ENCODE results near the gene CTXN1.

CTXN1 gene

GRCh38 chr19:7903244-7904073 lies 22.5 kb downstream of the CTXN1 start, which contains the start of gene MAP2K7 (continued):
- TF ChIP-seq SETDB1 (IDR thresholded peaks at IDR 0.05; ENCODE audit: insufficient read length, low read length) (no peak), ZNF645 (tag by site-specific recombination; IDR thresholded peaks at IDR 0.05) (no peak), EGR2 (tag by site-specific recombination; IDR thresholded peaks at IDR 0.05; ENCODE audit: low read depth) (peak; percentile 26; the same call in 1 of the 2 replicates), ZNF23 (tag by site-specific recombination; IDR thresholded peaks at IDR 0.05; ENCODE audit: borderline replicate concordance) (no peak), INSM2 (tag by site-specific recombination; IDR thresholded peaks at IDR 0.05) (no peak), ELK4 (IDR thresholded peaks at IDR 0.05; ENCODE audit: borderline replicate concordance, low read depth, low read length) (no peak), ZIC2 (tag by site-specific recombination; IDR thresholded peaks at IDR 0.05) (peak; percentile 34; the same call in 1 of the 2 replicates), ZNF654 (tag by site-specific recombination; IDR thresholded peaks at IDR 0.05; ENCODE audit: low read depth) (no peak), ZBTB10 (tag by site-specific recombination; IDR thresholded peaks at IDR 0.05) (no peak), ZNF776 (tag by site-specific recombination; IDR thresholded peaks at IDR 0.05; ENCODE audit: borderline replicate concordance) (no peak), ZNF677 (tag by site-specific recombination; IDR thresholded peaks at IDR 0.05) (no peak), ZNF513 (tag by site-specific recombination; IDR thresholded peaks at IDR 0.05) (no peak), ZNF701 (tag by site-specific recombination; IDR thresholded peaks at IDR 0.05) (no peak), ZNF155 (tag by site-specific recombination; IDR thresholded peaks at IDR 0.05) (no peak), ZBTB20 (tag by site-specific recombination; IDR thresholded peaks at IDR 0.05) (no peak), ZNF792 (tag by site-specific recombination; IDR thresholded peaks at IDR 0.05) (no peak), ZBTB8A (tag by site-specific recombination; IDR thresholded peaks at IDR 0.05) (no peak), ZNF2 (tag by site-specific recombination; IDR thresholded peaks at IDR 0.05) (peak; percentile 81; the same call in 1 of the 2 replicates), ZNF521 (tag by site-specific recombination; IDR thresholded peaks at IDR 0.05) (no peak), BCL6B (tag by site-specific recombination; IDR thresholded peaks at IDR 0.05) (no peak), SALL2 (tag by site-specific recombination; IDR thresholded peaks at IDR 0.05; ENCODE audit: borderline replicate concordance) (no peak), TRIM28 (IDR thresholded peaks at IDR 0.05; ENCODE audit: borderline replicate concordance, low read length) (peak; percentile 9; the same call in 1 of the 2 replicates), ZNF777 (tag by site-specific recombination; IDR thresholded peaks at IDR 0.05; ENCODE audit: borderline replicate concordance) (peak; percentile 62; the same call in 1 of the 2 replicates), SP2 (tag by site-specific recombination; IDR thresholded peaks at IDR 0.05) (peak; percentile 89), ZNF510 (tag by site-specific recombination; IDR thresholded peaks at IDR 0.05; ENCODE audit: insufficient replicate concordance) (no peak), PRDM10 (tag by site-specific recombination; IDR thresholded peaks at IDR 0.05) (no peak)
